CD14-positive monocyte (primary cell): Measurements from ENCODE around the gene SLC47A2. TPM values are rescaled to one million over a fixed set of nuclear protein-coding genes. Genes with fewer than 3 reads are reported as not detected.
A peak's percentile ranks its signal among the peaks of the same experiment; 100 is the strongest.

Experiments
- DNase-seq, 3 donors: peaks; one replicate each; pipeline ENCODE4 v3.0.0-alpha.2; 2011 to 2022
- H2AFZ ChIP-seq: 2 replicates; pipeline ENCODE4 v1.6.0; 2012; ENCODE audit warnings: mild to moderate bottlenecking, low read depth, low read length, inconsistent platforms; ENCODE audit not compliant: insufficient read depth, poor library complexity, severe bottlenecking
- H3K27ac ChIP-seq, 2 donors: 1 replicate in 1 of 2; 2 replicates in 1 of 2; pipeline ENCODE4 v1.5.1; 2012 to 2013; ENCODE audit warnings: low read length in 2 of 2, control low read depth in 1 of 2, inconsistent platforms in 1 of 2, low read depth in 1 of 2, mild to moderate bottlenecking in 1 of 2
- H3K27me3 ChIP-seq, 2 donors: one replicate each; pipeline versions ENCODE4 v1.6.0 to v1.6.1; 2011 to 2013; ENCODE audit warnings: low read length in 2 of 2; ENCODE audit not compliant: control insufficient read depth in 2 of 2, insufficient read depth in 2 of 2
- H3K36me3 ChIP-seq, 2 donors: replicated peaks in 1 of 2; 1 replicate in 1 of 2; 2 replicates in 1 of 2; pipeline versions ENCODE4 v1.5.1 to v1.6.1; 2012 to 2013; ENCODE audit warnings: low read length in 2 of 2, control low read depth in 1 of 2, inconsistent platforms in 1 of 2, mild to moderate bottlenecking in 1 of 2; ENCODE audit not compliant: insufficient read depth in 2 of 2, control insufficient read depth in 1 of 2
- H3K4me1 ChIP-seq, 2 donors: 1 replicate in 1 of 2; 2 replicates in 1 of 2; pipeline versions ENCODE4 v1.5.1 to v1.6.1; 2012 to 2013; ENCODE audit warnings: low read length in 2 of 2, control low read depth in 1 of 2, inconsistent platforms in 1 of 2, mild to moderate bottlenecking in 1 of 2, moderate library complexity in 1 of 2; ENCODE audit not compliant: insufficient read depth in 2 of 2, control insufficient read depth in 1 of 2
- H3K4me2 ChIP-seq: replicated peaks from 2 replicates; pipeline ENCODE3; 2012; ENCODE audit warnings: low read length, moderate library complexity, mild to moderate bottlenecking; ENCODE audit not compliant: poor library complexity, severe bottlenecking; ENCODE audit errors: extremely low read depth
- H3K4me3 ChIP-seq, 3 experiments: fragments of 200-600 bp in 1 of 3; sonication (generic) in 1 of 3; replicated peaks in 1 of 3; 1 replicate in 2 of 3; 2 replicates in 1 of 3; pipeline ENCODE4 v1.5.1; 2011 to 2013; ENCODE audit warnings: low read length in 3 of 3, mild to moderate bottlenecking in 3 of 3, control low read depth in 2 of 3, low read depth in 2 of 3, inconsistent platforms in 1 of 3, moderate library complexity in 1 of 3
- H3K79me2 ChIP-seq: 2 replicates; pipeline ENCODE4 v1.6.0; 2012; ENCODE audit warnings: mild to moderate bottlenecking, control low read depth, inconsistent platforms, low read length, moderate library complexity; ENCODE audit not compliant: insufficient read depth
- H3K9ac ChIP-seq: 2 replicates; pipeline ENCODE4 v1.6.0; 2017; ENCODE audit warnings: low read length, mild to moderate bottlenecking; ENCODE audit not compliant: insufficient read depth, poor library complexity, severe bottlenecking
- H3K9me3 ChIP-seq, 2 donors: replicated peaks in 1 of 2; 1 replicate in 1 of 2; 2 replicates in 1 of 2; pipeline versions ENCODE4 v1.5.1 to v1.6.1; 2012 to 2013; ENCODE audit warnings: low read length in 2 of 2, control low read depth in 1 of 2; ENCODE audit not compliant: control insufficient read depth in 1 of 2, insufficient read depth in 1 of 2
- H4K20me1 ChIP-seq: 2 replicates; pipeline ENCODE4 v1.6.0; 2012; ENCODE audit warnings: mild to moderate bottlenecking, low read length, control low read depth, moderate library complexity; ENCODE audit not compliant: insufficient read depth
- H3K27ac Mint-ChIP-seq, 7 donors: one replicate each; pipeline ENCODE4 v1.8.0; 2020; ENCODE audit warnings: mild to moderate bottlenecking in 7 of 7, mixed read lengths in 7 of 7, moderate library complexity in 6 of 7, inconsistent platforms in 2 of 7
- H3K27me3 Mint-ChIP-seq, 3 donors: one replicate each; pipeline ENCODE4 v1.8.0; 2021 to 2022; ENCODE audit warnings: low read depth in 3 of 3, mild to moderate bottlenecking in 3 of 3, mixed read lengths in 3 of 3, moderate library complexity in 3 of 3, inconsistent platforms in 1 of 3
- H3K36me3 Mint-ChIP-seq, 2 donors: one replicate each; pipeline ENCODE4 v1.8.0; 2020; ENCODE audit warnings: mixed read lengths in 2 of 2, inconsistent platforms in 1 of 2, mild to moderate bottlenecking in 1 of 2
- H3K4me1 Mint-ChIP-seq: one replicate; pipeline ENCODE4 v1.8.0; 2020; ENCODE audit warnings: mild to moderate bottlenecking, mixed read lengths
- H3K4me3 Mint-ChIP-seq, 2 donors: one replicate each; pipeline ENCODE4 v1.8.0; 2020; ENCODE audit warnings: mild to moderate bottlenecking in 2 of 2, mixed read lengths in 2 of 2, moderate library complexity in 1 of 2
- H3K9me3 Mint-ChIP-seq, 7 donors: one replicate each; pipeline ENCODE4 v1.8.0; 2020 to 2022; ENCODE audit warnings: mixed read lengths in 7 of 7, mild to moderate bottlenecking in 6 of 7, moderate library complexity in 6 of 7, inconsistent platforms in 2 of 7
- CTCF ChIP-seq: fragments of 200-600 bp; IDR thresholded peaks from one replicate; pipeline ENCODE4 v1.8.0; 2022; ENCODE audit warnings: antibody characterized with exemption, mild to moderate bottlenecking
- WGBS: methylation state at CpG from one replicate; pipeline ENCODE4 v1.1.5; 2013; ENCODE audit warnings: missing lambda C conversion rate; ENCODE audit not compliant: insufficient coverage; 5-methylcytosine and 5-hydroxymethylcytosine counted together
- intact Hi-C, 2 donors: fragments of 100-400 bp; cut with micrococcal nuclease; formaldehyde crosslinking; loops; one replicate each; pipeline versions ENCODE4 v1.15.0 to v1.15.1; 2023
- polyA plus RNA-seq, 3 donors: library from polyadenylated mRNA; depleted of rRNA in 1 of 3; unstranded in 2 of 3; stranded (reverse) in 1 of 3; fragments of 300-500 nt in 2 of 3; fragments of >200 nt in 1 of 3; fragmentation: Illumina TruSeq in 2 of 3; gene quantifications; 1 replicate in 2 of 3; 2 replicates in 1 of 3; pipeline ENCODE4 v1.2.3, GENCODE V29; 2012 to 2021

SLC47A2 gene
- polyA plus RNA-seq, 3 donors, result not detected

DNA sequence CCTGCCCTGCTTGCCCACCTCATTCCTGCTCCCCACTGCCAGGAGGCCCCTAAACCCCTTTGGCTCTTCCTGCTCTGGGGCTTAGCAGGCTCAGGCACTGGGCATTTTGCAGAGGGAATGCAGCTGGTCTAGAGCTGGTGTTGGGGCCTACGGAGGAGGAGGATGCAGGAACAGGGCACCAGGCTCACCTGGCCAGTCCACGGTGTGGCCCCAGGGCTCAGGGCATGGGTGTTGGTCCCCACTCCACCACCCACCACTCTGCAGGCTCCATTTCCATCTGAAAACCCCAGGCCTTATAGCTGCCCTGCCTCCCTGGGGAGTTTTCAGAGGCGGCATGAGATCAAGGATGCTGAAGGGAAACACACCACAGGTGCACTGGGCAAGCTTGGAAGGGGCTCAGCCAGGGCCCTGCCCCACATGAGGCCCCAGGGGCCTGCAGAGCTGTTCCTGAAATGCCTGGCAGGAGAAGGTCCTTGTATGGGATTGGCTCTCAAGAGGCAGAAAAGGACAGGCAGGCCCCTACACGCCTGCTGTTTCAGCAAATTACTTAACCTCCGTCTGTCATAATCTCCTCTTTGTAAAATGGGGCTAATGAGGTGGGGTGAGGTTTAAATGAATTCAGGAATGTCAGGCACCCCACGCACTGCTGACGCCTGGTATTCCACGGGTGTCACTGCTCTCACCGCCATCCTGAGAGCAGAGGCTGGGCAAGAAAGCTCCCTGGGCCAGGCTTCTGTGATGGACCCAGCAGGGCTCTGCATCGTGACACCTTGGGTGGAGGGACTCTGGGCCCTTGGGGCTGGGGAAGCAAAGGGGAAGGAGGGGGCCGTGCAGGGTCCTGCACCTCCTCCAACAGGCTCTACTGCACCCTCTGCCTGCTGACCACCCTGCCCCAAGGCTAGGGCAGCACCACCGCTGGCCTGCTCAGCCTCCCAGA lies 9.3 kb downstream of the SLC47A2 start:
- WGBS, result 96% methylated on average over 5 of the region's 12 CpGs
- TF ChIP-seq CTCF, result no peak
- H3K27ac ChIP-seq, result no peak overlapping the region
- Mint-ChIP-seq H3K4me3 (no peak overlapping the region), H3K27ac (no peak overlapping the region), H3K4me1 (peaks cover 12% of the 10 kb centered on the region), H3K36me3 (no peaks in the 10 kb centered on the region), H3K27me3 (no peaks in the 10 kb centered on the region), H3K9me3 (no peaks in the 10 kb centered on the region)
- no peak overlapping the region for H2AFZ ChIP-seq
- no peaks in the 10 kb centered on the region for H3K79me2 ChIP-seq
- no peaks in the 10 kb centered on the region for H3K36me3 ChIP-seq
- H3K4me3 ChIP-seq, result no peak overlapping the region
- DNase-seq, result no peak
- H3K9ac ChIP-seq, result no peak overlapping the region
- H3K4me2 ChIP-seq, result no peak overlapping the region
- intact Hi-C loops, result no loop called here
- H4K20me1 ChIP-seq, result no peaks in the 10 kb centered on the region
- peaks cover 6 to 8% of the 10 kb centered on the region in 2 donors for H3K4me1 ChIP-seq
- H3K27me3 ChIP-seq, result no peaks in the 10 kb centered on the region
- H3K9me3 ChIP-seq, result no peaks in the 10 kb centered on the region

- intact Hi-C loops, result no loop called here
- no peaks in the 10 kb centered on the region for H3K27me3 Mint-ChIP-seq
- H3K9ac ChIP-seq, result no peak overlapping the region
- H3K4me1 Mint-ChIP-seq, result peaks cover 13% of the 10 kb centered on the region
- no peaks in the 10 kb centered on the region for H3K36me3 ChIP-seq
- 95% methylated on average over 21 of the region's 22 CpGs for WGBS
- H3K79me2 ChIP-seq, result no peaks in the 10 kb centered on the region
- no peaks in the 10 kb centered on the region for H3K27me3 ChIP-seq
- H3K9me3 ChIP-seq, result no peaks in the 10 kb centered on the region
- H3K27ac Mint-ChIP-seq, result peak overlapping the region in 2 of 7 donors; percentile 25 to 77
- no peak for TF ChIP-seq CTCF
- no peaks in the 10 kb centered on the region for H3K9me3 Mint-ChIP-seq
- no peaks in the 10 kb centered on the region for H4K20me1 ChIP-seq
- H3K4me3 Mint-ChIP-seq, result no peak overlapping the region
- DNase-seq, result no peak
- no peaks in the 10 kb centered on the region for H3K36me3 Mint-ChIP-seq
- H3K4me1 ChIP-seq, result peaks cover 8% of the 10 kb centered on the region in 2 donors
- no peak overlapping the region for H2AFZ ChIP-seq
- no peak overlapping the region for H3K4me3 ChIP-seq
- no peak overlapping the region for H3K4me2 ChIP-seq
- no peak overlapping the region for H3K27ac ChIP-seq
Measured at GRCh38 chr17:19705771-19706770, 10.3 kb downstream of the SLC47A2 start.
